ENCODE measurements around the gene TMC3. TPM values are rescaled to one million over a fixed set of nuclear protein-coding genes. Genes with fewer than 3 reads are reported as not detected.

The TMC3 gene
- total and polyA plus RNA-seq, 2 of the 13 experiments (the other 11 are each of a cell fraction or from before 2014, with no cell fraction given) = not detected

- peaks cover 28% of the 10 kb centered on the region for H3K4me1 ChIP-seq (ENCODE audit: insufficient read depth, low read length)
- no peak overlapping the region for H2AFZ ChIP-seq (ENCODE audit: low read length)
- no peaks in the 10 kb centered on the region for H3K79me2 ChIP-seq (ENCODE audit: insufficient read depth, low read length)
- BruUV-seq (replicated peaks) = no TSS peak
- ATAC-seq (no peak), FAIRE-seq (no peak), DNase-seq (ENCODE audit: low spot score) (no peak)
- H3K27me3 ChIP-seq (ENCODE audit: control insufficient read depth in 1 of 2, insufficient read depth in 2 of 2, low read length in 2 of 2) = no peaks in the 10 kb centered on the region
- H4K20me1 ChIP-seq (ENCODE audit: insufficient read depth, low read length) = no peaks in the 10 kb centered on the region
- ChIA-PET CTCF (ENCODE audit: low intra/inter-chr PET ratio, low total read pairs) (no interaction called here), POLR2A (no interaction called here)
- no peak overlapping the region for H3K9ac ChIP-seq (ENCODE audit: insufficient read depth, low read depth, low read length)
- in situ Hi-C loops (cut with HindIII; ENCODE audit: extremely low pct_ligation_motif_present, low pct_unique_long_range_greater_than_20kb) = no loop called here
- H3K4me3 ChIP-seq (replicated peaks in 1 of 3; ENCODE audit: insufficient read depth in 1 of 3, low read depth in 2 of 3, low read length in 3 of 3) = no peak overlapping the region
- TF ChIP-seq MLXIP (CRISPR knock-in tag; IDR thresholded peaks at IDR 0.05; ENCODE audit: borderline replicate concordance) (no peak), ATF7 (IDR thresholded peaks at IDR 0.05) (peak; percentile 58), ATF7 (CRISPR knock-in tag; IDR thresholded peaks at IDR 0.05) (no peak)
- peaks cover 0 to 6% of the 10 kb centered on the region in 2 experiments; a peak in 3 of 5 replicates for H3K36me3 ChIP-seq (replicated peaks in 1 of 2; ENCODE audit: control insufficient read depth in 1 of 2, insufficient read depth in 2 of 2, low read length in 2 of 2)
- H3K4me2 ChIP-seq (ENCODE audit: low read depth, low read length) = no peak overlapping the region
- no peak overlapping the region for H3K27ac ChIP-seq (ENCODE audit: extremely low read length, insufficient read depth, low read length)
- H3K9me3 ChIP-seq (ENCODE audit: low read length) = no peaks in the 10 kb centered on the region
- intact Hi-C loops (cut with micrococcal nuclease; ENCODE audit: unreplicated experiment) = no loop called here
- WGBS (ENCODE audit: low lambda C conversion rate) = 100% methylated on average over 1 of the region's 1 CpG
Measured at GRCh38 chr15:81321667-81322066, 52.3 kb downstream of the TMC3 start.

GRCh38 chr15:81317642-81318017 lies 56.4 kb downstream of the TMC3 start:
- no peak for ATAC-seq
- DNase-seq (ENCODE audit: low spot score) = no peak
- Histone ChIP-seq H4K20me1 (ENCODE audit: insufficient read depth, low read length) (no peaks in the 10 kb centered on the region), H3K4me2 (ENCODE audit: low read depth, low read length) (no peak overlapping the region), H3K9me3 (ENCODE audit: low read length) (no peaks in the 10 kb centered on the region), H3K27me3 (ENCODE audit: control insufficient read depth in 1 of 2, insufficient read depth in 2 of 2, low read length in 2 of 2) (no peaks in the 10 kb centered on the region), H3K4me1 (ENCODE audit: insufficient read depth, low read length) (peaks cover 6% of the 10 kb centered on the region), H3K9ac (ENCODE audit: insufficient read depth, low read depth, low read length) (no peak overlapping the region), H3K36me3 (replicated peaks in 1 of 2; ENCODE audit: control insufficient read depth in 1 of 2, insufficient read depth in 2 of 2, low read length in 2 of 2) (peaks cover 0 to 14% of the 10 kb centered on the region in 2 experiments; a peak in 3 of 5 replicates), H2AFZ (ENCODE audit: low read length) (no peak overlapping the region), H3K4me3 (replicated peaks in 1 of 3; ENCODE audit: insufficient read depth in 1 of 3, low read depth in 2 of 3, low read length in 3 of 3) (no peak overlapping the region), H3K79me2 (ENCODE audit: insufficient read depth, low read length) (no peaks in the 10 kb centered on the region), H3K27ac (ENCODE audit: extremely low read length, insufficient read depth, low read length) (no peak overlapping the region)
- no peak for FAIRE-seq
- WGBS (ENCODE audit: low lambda C conversion rate) = 93% methylated on average over 5 of the region's 6 CpGs
- in situ Hi-C loops (cut with HindIII; ENCODE audit: extremely low pct_ligation_motif_present, low pct_unique_long_range_greater_than_20kb) (no loop called here), intact Hi-C loops (cut with micrococcal nuclease; ENCODE audit: unreplicated experiment) (no loop called here)
- TF ChIP-seq MATR3 (CRISPR knock-in tag; IDR thresholded peaks at IDR 0.05) (no peak), ZNF670 (CRISPR knock-in tag; IDR thresholded peaks at IDR 0.05; ENCODE audit: borderline replicate concordance) (no peak), KLF12 (CRISPR knock-in tag; IDR thresholded peaks at IDR 0.05; ENCODE audit: borderline replicate concordance) (no peak), ZNF446 (CRISPR knock-in tag; IDR thresholded peaks at IDR 0.05) (no peak), NFAT5 (CRISPR knock-in tag; IDR thresholded peaks at IDR 0.05) (no peak), ZNF746 (CRISPR knock-in tag; IDR thresholded peaks at IDR 0.05) (no peak)
- no TSS peak for BruUV-seq (replicated peaks)
- CTCF ChIA-PET (ENCODE audit: low intra/inter-chr PET ratio, low total read pairs) = no interaction called here
- POLR2A ChIA-PET = no interaction called here

Data from HepG2 (cell line).